PC-9 (cell line): ENCODE data around the gene TGIF1.

Experiments used
- EZH2 ChIP-seq: fragments of 200-600 bp; sonication (generic); IDR thresholded peaks from 2 replicates; pipeline ENCODE4 v1.8.0; 2017; ENCODE audit warnings: antibody characterized with exemption, low read depth
- TF ChIP-seq, protein P1 (sequence below): fragments of 200-600 bp; sonication (generic); conservative IDR thresholded peaks from 2 replicates; pipeline ENCODE4 v1.6.1; 2017; ENCODE audit warnings: mixed run types, antibody characterized with exemption, mild to moderate bottlenecking, moderate library complexity

DNA sequence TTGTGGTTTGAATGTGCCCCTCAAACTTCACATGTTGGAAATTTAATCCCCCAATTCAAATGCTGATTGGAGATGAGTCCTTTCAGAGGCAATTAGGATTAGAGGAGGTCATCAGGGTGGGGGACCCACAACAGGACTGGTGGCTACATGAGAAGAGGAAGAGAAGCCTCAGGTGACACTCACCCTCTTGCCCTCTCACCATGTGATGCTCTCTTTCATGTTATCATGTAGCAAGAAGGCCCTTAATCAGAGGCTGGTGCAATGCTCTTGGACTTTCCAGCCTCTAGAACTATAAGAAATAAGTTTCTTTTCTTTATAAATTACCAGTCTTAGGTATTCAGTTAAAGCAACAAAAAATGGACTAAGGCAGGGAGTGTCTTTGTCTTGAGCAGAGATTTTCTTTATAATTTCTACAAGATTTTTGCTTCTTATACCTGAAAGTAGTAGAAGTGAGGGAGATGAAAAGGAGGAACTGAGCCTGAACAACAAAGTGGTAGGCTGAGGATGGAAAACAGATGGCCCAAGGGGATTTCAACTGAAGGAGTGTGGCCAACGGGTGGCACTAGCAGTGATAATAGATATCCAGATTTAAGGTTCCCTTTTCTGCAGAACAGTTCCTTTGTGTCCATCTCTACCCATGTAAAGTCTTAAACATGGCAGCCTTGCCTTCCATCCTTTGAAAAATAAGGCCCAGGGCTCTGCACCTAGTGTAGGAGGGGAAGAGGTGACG lies 49.2 kb upstream of the TGIF1 start:
- TF ChIP-seq, protein P1, sequence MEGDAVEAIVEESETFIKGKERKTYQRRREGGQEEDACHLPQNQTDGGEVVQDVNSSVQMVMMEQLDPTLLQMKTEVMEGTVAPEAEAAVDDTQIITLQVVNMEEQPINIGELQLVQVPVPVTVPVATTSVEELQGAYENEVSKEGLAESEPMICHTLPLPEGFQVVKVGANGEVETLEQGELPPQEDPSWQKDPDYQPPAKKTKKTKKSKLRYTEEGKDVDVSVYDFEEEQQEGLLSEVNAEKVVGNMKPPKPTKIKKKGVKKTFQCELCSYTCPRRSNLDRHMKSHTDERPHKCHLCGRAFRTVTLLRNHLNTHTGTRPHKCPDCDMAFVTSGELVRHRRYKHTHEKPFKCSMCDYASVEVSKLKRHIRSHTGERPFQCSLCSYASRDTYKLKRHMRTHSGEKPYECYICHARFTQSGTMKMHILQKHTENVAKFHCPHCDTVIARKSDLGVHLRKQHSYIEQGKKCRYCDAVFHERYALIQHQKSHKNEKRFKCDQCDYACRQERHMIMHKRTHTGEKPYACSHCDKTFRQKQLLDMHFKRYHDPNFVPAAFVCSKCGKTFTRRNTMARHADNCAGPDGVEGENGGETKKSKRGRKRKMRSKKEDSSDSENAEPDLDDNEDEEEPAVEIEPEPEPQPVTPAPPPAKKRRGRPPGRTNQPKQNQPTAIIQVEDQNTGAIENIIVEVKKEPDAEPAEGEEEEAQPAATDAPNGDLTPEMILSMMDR: no peak
- TF ChIP-seq EZH2: no peak
